Adrenal gland (tissue), 12 donors: ENCODE data around the gene CORO7. TPM values are rescaled to one million over a fixed set of nuclear protein-coding genes. Genes with fewer than 3 reads are reported as not detected.
A peak's percentile ranks its signal among the peaks of the same experiment; 100 is the strongest.

ENCODE experiments used
- DNase-seq, 7 donors: peaks; one replicate each; pipeline ENCODE4 v3.0.0-alpha.2; 2019 to 2020
- H3K27ac ChIP-seq, 5 donors: fragments of 200-600 bp; sonication (generic) in 4 of 5; 1 replicate in 3 of 5; 2 replicates in 2 of 5; pipeline versions ENCODE4 v1.5.1 to v1.8.0; 2016 to 2020; ENCODE audit warnings: mild to moderate bottlenecking in 1 of 5
- H3K27me3 ChIP-seq: fragments of 200-600 bp; 2 replicates; pipeline ENCODE4 v1.8.0; 2021
- H3K36me3 ChIP-seq, 2 donors: fragments of 200-600 bp; replicated peaks in 1 of 2; 1 replicate in 1 of 2; 2 replicates in 1 of 2; pipeline versions ENCODE4 v1.5.1 to v1.8.0; 2018 to 2022
- H3K4me1 ChIP-seq, 2 donors: fragments of 200-600 bp; replicated peaks in 1 of 2; 1 replicate in 1 of 2; 2 replicates in 1 of 2; pipeline versions ENCODE4 v1.5.1 to v1.8.0; 2018 to 2021
- H3K4me3 ChIP-seq, 4 donors: fragments of 200-600 bp; sonication (generic) in 3 of 4; one replicate each; pipeline ENCODE4 v1.5.1; 2016 to 2018
- H3K9me3 ChIP-seq, 3 donors: fragments of 200-600 bp; sonication (generic) in 1 of 3; replicated peaks in 1 of 3; 1 replicate in 2 of 3; 2 replicates in 1 of 3; pipeline versions ENCODE4 v1.5.1 to v1.8.0; 2016 to 2021
- CTCF ChIP-seq, 6 experiments: fragments of 450-650 bp in 4 of 6; fragments of 200-600 bp in 2 of 6; sonication (generic) in 1 of 6; IDR thresholded peaks; 1 replicate in 5 of 6; 2 replicates in 1 of 6; pipeline versions ENCODE4 v1.5.1 to v1.8.0; 2016 to 2021; ENCODE audit warnings: antibody characterized with exemption in 6 of 6, mild to moderate bottlenecking in 2 of 6, moderate library complexity in 1 of 6
- POLR2A ChIP-seq, 2 donors: fragments of 450-650 bp; IDR thresholded peaks; one replicate each; pipeline ENCODE4 v1.6.1; 2017; ENCODE audit warnings: antibody characterized with exemption in 2 of 2, mild to moderate bottlenecking in 2 of 2, moderate library complexity in 1 of 2
- WGBS, 4 donors: extraction: QIAGEN DNeasy Blood & Tissue Kit in 2 of 4; methylation state at CpG; one replicate each; pipeline versions ENCODE4 v1.1.5 to v1.1.7; 2013 to 2017; 5-methylcytosine and 5-hydroxymethylcytosine counted together
- intact Hi-C, 2 donors: fragments of 100-400 bp; cut with DNase I; formaldehyde crosslinking; loops; one replicate each; pipeline versions ENCODE4 v1.14.1 to v1.15.0; 2022 to 2023
- polyA plus RNA-seq, 3 donors: library from polyadenylated mRNA; stranded (reverse); fragments of 200-250 nt in 2 of 3; fragments of 350-450 nt in 1 of 3; fragmentation: Illumina TruSeq in 1 of 3; extraction: RNeasy Lipid Tissue Mini Kit (QIAGEN cat#74804) in 1 of 3; gene quantifications; one replicate each; pipeline ENCODE4 v1.2.3, GENCODE V29; 2013 to 2014
- total RNA-seq, 9 donors: library from RNA; depleted of rRNA in 4 of 9; stranded (reverse); fragments of >200 nt in 4 of 9; fragments of 120-200 nt in 1 of 9; fragmentation: NEBNext Ultra II Directional in 1 of 9; extraction: Animal tissue kit (Norgen Biotek cat#: 25700) in 1 of 9; gene quantifications; one replicate each; pipeline versions ENCODE4 v1.1.0 to v1.2.4, GENCODE V29; 2013 to 2023
- donor health status: healthy with polysubstance abuse.
- donor health status: Bipolar disorder and iron deficiency.
- donor health status: DM: yes; HTN: yes; CAD: no.
- donor health status: DM: no; HTN: no; CAD: no.
- donor health status: DM: no; HTN: no; CAD: no.
- donor health status: DM: yes; HTN: yes; CAD: no.

The CORO7 gene
- total and polyA plus RNA-seq, 12 donors: 4.3 to 61.0 (median 34.7) TPM

GRCh38 chr16:4393240-4393600 is 23.2 kb downstream of the CORO7 start:
- intact Hi-C loops: no loop called here
- DNase-seq: no peak
- peak overlapping the region in 2 of 5 donors; percentile 49 to 68 for H3K27ac ChIP-seq
- H3K4me1 ChIP-seq: peaks cover 0 to 13% of the 10 kb centered on the region in 2 donors
- H3K4me3 ChIP-seq: no peak overlapping the region
- H3K9me3 ChIP-seq: no peaks in the 10 kb centered on the region
- TF ChIP-seq CTCF (IDR thresholded peaks at IDR 0.05) (no peak), POLR2A (IDR thresholded peaks at IDR 0.05) (no peak)
- peaks cover 0 to 21% of the 10 kb centered on the region in 2 donors for H3K36me3 ChIP-seq
- WGBS, 4 donors: 68 to 96% (median 79%) methylated on average over 3 to 6 of the region's 6 CpGs
- no peaks in the 10 kb centered on the region for H3K27me3 ChIP-seq

- intact Hi-C loops: no loop called here
- DNase-seq: no peak
- Histone ChIP-seq H3K9me3 (no peaks in the 10 kb centered on the region), H3K4me3 (no peak overlapping the region), H3K36me3 (peaks cover 0 to 27% of the 10 kb centered on the region in 2 donors), H3K4me1 (peaks cover 2 to 17% of the 10 kb centered on the region in 2 donors), H3K27ac (peak overlapping the region in 2 of 5 donors; percentile 49 to 68), H3K27me3 (no peaks in the 10 kb centered on the region)
- TF ChIP-seq POLR2A (IDR thresholded peaks at IDR 0.05) (no peak), CTCF (IDR thresholded peaks at IDR 0.05) (no peak)
- 39 to 73% (median 69%) methylated on average over 8 to 27 of the region's 27 CpGs for WGBS, 4 donors
Observed at GRCh38 chr16:4392382-4393239, 23.8 kb downstream of the CORO7 start.

- intact Hi-C loops: no loop called here
- WGBS, 4 donors: 81 to 100% (median 87%) methylated on average over 3 to 22 of the region's 22 CpGs
- peak overlapping the region in 2 of 5 donors; percentile 49 to 68 for H3K27ac ChIP-seq
- no peak for TF ChIP-seq CTCF (IDR thresholded peaks at IDR 0.05)
- TF ChIP-seq POLR2A (IDR thresholded peaks at IDR 0.05): no peak
- H3K9me3 ChIP-seq: no peaks in the 10 kb centered on the region
- peaks cover 9 to 25% of the 10 kb centered on the region in 2 donors for H3K4me1 ChIP-seq
- H3K4me3 ChIP-seq: no peak overlapping the region
- no peaks in the 10 kb centered on the region for H3K27me3 ChIP-seq
- H3K36me3 ChIP-seq: peaks cover 0 to 28% of the 10 kb centered on the region in 2 donors
- no peak for DNase-seq
Observed at GRCh38 chr16:4391631-4392381, 24.6 kb downstream of the CORO7 start.
